Upper lobe of left lung (tissue), 6 donors: ENCODE measurements around the gene CD46. TPM values are rescaled to one million over a fixed set of nuclear protein-coding genes. Genes with fewer than 3 reads are reported as not detected.

Experiments used
- ATAC-seq, 2 donors: fragments of 200-7000 bp; cut with Tn5 transposase; one replicate each; pipeline ENCODE4 v1.9.1; 2022; ENCODE audit warnings: mild to moderate bottlenecking in 2 of 2, moderate library complexity in 2 of 2; ENCODE audit not compliant: low FRiP score in 2 of 2
- DNase-seq, 2 donors: peaks; one replicate each; pipeline ENCODE4 v3.0.0-alpha.2; 2019 to 2020
- H3K27ac ChIP-seq, 4 donors: fragments of 200-600 bp; sonication (generic); one replicate each; pipeline ENCODE4 v1.5.1; 2016 to 2019
- H3K27me3 ChIP-seq, 4 donors: fragments of 200-600 bp; sonication (generic); one replicate each; pipeline ENCODE4 v1.5.1; 2017 to 2019
- H3K36me3 ChIP-seq, 4 donors: fragments of 200-600 bp; sonication (generic); one replicate each; pipeline ENCODE4 v1.5.1; 2016 to 2019
- H3K4me1 ChIP-seq, 4 donors: fragments of 200-600 bp; sonication (generic); one replicate each; pipeline ENCODE4 v1.5.1; 2018 to 2019
- H3K4me3 ChIP-seq, 4 donors: fragments of 200-600 bp; sonication (generic); one replicate each; pipeline ENCODE4 v1.5.1; 2017 to 2019; ENCODE audit warnings: mild to moderate bottlenecking in 2 of 4, moderate library complexity in 1 of 4
- H3K9me3 ChIP-seq, 4 donors: fragments of 200-600 bp; sonication (generic); one replicate each; pipeline ENCODE4 v1.5.1; 2018 to 2019
- CTCF ChIP-seq, 6 experiments: fragments of 450-650 bp in 4 of 6; fragments of 200-600 bp in 2 of 6; sonication (generic) in 2 of 6; IDR thresholded peaks; one replicate each; pipeline ENCODE4 v1.5.1; 2016 to 2019; ENCODE audit warnings: antibody characterized with exemption in 6 of 6
- EP300 ChIP-seq, 4 donors: sonication (generic); formaldehyde crosslinking; IDR thresholded peaks; one replicate each; pipeline ENCODE4 v1.5.1; 2017; ENCODE audit warnings: antibody characterized with exemption in 4 of 4, control low read depth in 2 of 4
- POLR2A ChIP-seq, 4 donors: fragments of 450-650 bp; IDR thresholded peaks; one replicate each; pipeline ENCODE4 v1.5.1; 2016 to 2017; ENCODE audit warnings: antibody characterized with exemption in 4 of 4, mild to moderate bottlenecking in 2 of 4
- POLR2AphosphoS5 ChIP-seq, 2 donors: sonication (generic); formaldehyde crosslinking; IDR thresholded peaks; one replicate each; pipeline ENCODE4 v1.5.1; 2017; ENCODE audit warnings: antibody characterized with exemption in 2 of 2
- WGBS, 2 donors: methylation state at CpG; one replicate each; pipeline ENCODE4 v1.1.5; 2017 to 2018; 5-methylcytosine and 5-hydroxymethylcytosine counted together
- total RNA-seq, 6 donors: library from RNA; depleted of rRNA in 4 of 6; stranded (reverse); fragments of >200 nt in 4 of 6; gene quantifications; one replicate each; pipeline versions ENCODE4 v1.1.0 to v1.2.1, GENCODE V29; 2016 to 2021
- donor health status: DM: no; HTN: no; CAD: no; lungs with moderate emphysema.
- donor health status: DM: no; HTN: yes; CAD: no; lungs with severe emphysema.

CD46 gene
- total RNA-seq, 6 donors from 2014 or later, result 105 to 358 (median 248) TPM

GRCh38 chr1:207803678-207804077, 51.8 kb downstream of the CD46 start:
- ATAC-seq, result no peak
- no peak overlapping the region for H3K4me3 ChIP-seq
- no peaks in the 10 kb centered on the region for H3K27me3 ChIP-seq
- peaks cover 61 to 88% (median 66%) of the 10 kb centered on the region in 4 donors for H3K4me1 ChIP-seq
- DNase-seq, result no peak
- H3K27ac ChIP-seq, result peak overlapping the region; percentile 51 to 90 (median 84)
- 53 to 68% methylated on average over 5 to 9 of the region's 9 CpGs for WGBS, 2 donors
- H3K36me3 ChIP-seq, result peaks cover 33 to 92% (median 74%) of the 10 kb centered on the region in 4 donors
- H3K9me3 ChIP-seq, result no peaks in the 10 kb centered on the region
- no peak for TF ChIP-seq POLR2AphosphoS5 (IDR thresholded peaks at IDR 0.05)
- no peak for TF ChIP-seq POLR2A (IDR thresholded peaks at IDR 0.05)
- TF ChIP-seq CTCF (IDR thresholded peaks at IDR 0.05), result no peak
- no peak for TF ChIP-seq EP300 (IDR thresholded peaks at IDR 0.05)

GRCh38 chr1:207804721-207805468, 53.0 kb downstream of the CD46 start:
- DNase-seq (no peak), ATAC-seq (no peak)
- peak overlapping the region; percentile 51 to 90 (median 84) for H3K27ac ChIP-seq
- no peak overlapping the region for H3K4me3 ChIP-seq
- peaks cover 35 to 98% (median 82%) of the 10 kb centered on the region in 4 donors for H3K36me3 ChIP-seq
- TF ChIP-seq CTCF (IDR thresholded peaks at IDR 0.05) (no peak), EP300 (IDR thresholded peaks at IDR 0.05) (no peak), POLR2A (IDR thresholded peaks at IDR 0.05) (no peak), POLR2AphosphoS5 (IDR thresholded peaks at IDR 0.05) (no peak)
- H3K4me1 ChIP-seq, result peaks cover 70 to 96% (median 75%) of the 10 kb centered on the region in 4 donors
- no peaks in the 10 kb centered on the region for H3K9me3 ChIP-seq
- H3K27me3 ChIP-seq, result no peaks in the 10 kb centered on the region
- 70 to 76% methylated on average over 5 of the region's 5 CpGs for WGBS, 2 donors

GRCh38 chr1:207805841-207806421, 54.1 kb downstream of the CD46 start:
- ATAC-seq (peak; percentile 77 to 85), DNase-seq (peak in 1 of 2 donors; percentile 88)
- Histone ChIP-seq H3K9me3 (no peaks in the 10 kb centered on the region), H3K27ac (peak overlapping the region; percentile 60 to 90 (median 84)), H3K4me1 (peaks cover 80 to 100% (median 86%) of the 10 kb centered on the region in 4 donors), H3K36me3 (peaks cover 38 to 100% (median 83%) of the 10 kb centered on the region in 4 donors), H3K27me3 (no peaks in the 10 kb centered on the region), H3K4me3 (no peak overlapping the region)
- no peak for TF ChIP-seq CTCF (IDR thresholded peaks at IDR 0.05)
- TF ChIP-seq EP300 (IDR thresholded peaks at IDR 0.05), result peak in 2 of 4 donors; percentile 41 to 79
- TF ChIP-seq POLR2AphosphoS5 (IDR thresholded peaks at IDR 0.05), result peak; percentile 81 to 84
- WGBS, 2 donors, result 33 to 36% methylated on average over 3 to 5 of the region's 5 CpGs

GRCh38 chr1:207806531-207807325, 54.9 kb downstream of the CD46 start:
- no peaks in the 10 kb centered on the region for H3K9me3 ChIP-seq
- peak overlapping the region; percentile 60 to 90 (median 84) for H3K27ac ChIP-seq
- no peak overlapping the region for H3K4me3 ChIP-seq
- no peak for DNase-seq
- WGBS, 2 donors, result 76 to 94% methylated on average over 7 to 11 of the region's 11 CpGs
- TF ChIP-seq EP300 (IDR thresholded peaks at IDR 0.05), result no peak
- TF ChIP-seq CTCF (IDR thresholded peaks at IDR 0.05), result no peak
- no peak for TF ChIP-seq POLR2A (IDR thresholded peaks at IDR 0.05)
- TF ChIP-seq POLR2AphosphoS5 (IDR thresholded peaks at IDR 0.05), result no peak
- peaks cover 88 to 100% (median 92%) of the 10 kb centered on the region in 4 donors for H3K4me1 ChIP-seq
- no peak for ATAC-seq
- H3K27me3 ChIP-seq, result no peaks in the 10 kb centered on the region
- peaks cover 38 to 100% (median 84%) of the 10 kb centered on the region in 4 donors for H3K36me3 ChIP-seq
